HG02798 (cell line): ENCODE measurements around the gene PTGES2.
"Not testable (repeated sequence)": the region's sequence is repeated elsewhere in the genome, so short reads cannot be mapped to it uniquely, and the experiment has no call there.

ENCODE experiments used
- ATAC-seq: cut with Tn5 transposase; IDR thresholded peaks from one replicate; pipeline ENCODE4 v1.9.1; 2021; ENCODE audit warnings: mild to moderate bottlenecking; ENCODE audit not compliant: unreplicated experiment, poor library complexity

The PTGES2 gene

DNA sequence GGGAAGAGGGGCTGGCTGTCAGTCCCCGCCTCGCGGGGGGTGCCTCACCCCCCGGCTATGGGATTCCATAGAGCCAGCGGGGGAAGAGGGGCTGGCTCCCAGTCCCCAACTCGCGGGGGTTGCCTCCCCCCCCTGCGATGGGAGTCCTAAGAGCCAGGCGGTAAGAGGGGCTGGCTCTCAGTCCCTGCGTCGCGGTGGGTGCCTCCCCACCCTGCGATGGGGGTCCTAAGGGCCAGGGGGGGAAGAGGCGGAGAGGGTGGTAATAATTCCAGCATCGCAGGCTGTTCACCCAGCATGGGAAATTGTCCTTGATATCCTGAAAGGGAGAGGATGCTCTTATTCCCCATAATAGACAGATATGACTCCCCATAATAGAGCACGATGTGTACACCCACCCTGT is 12.1 kb upstream of the PTGES2 start:
- no peak for ATAC-seq

DNA sequence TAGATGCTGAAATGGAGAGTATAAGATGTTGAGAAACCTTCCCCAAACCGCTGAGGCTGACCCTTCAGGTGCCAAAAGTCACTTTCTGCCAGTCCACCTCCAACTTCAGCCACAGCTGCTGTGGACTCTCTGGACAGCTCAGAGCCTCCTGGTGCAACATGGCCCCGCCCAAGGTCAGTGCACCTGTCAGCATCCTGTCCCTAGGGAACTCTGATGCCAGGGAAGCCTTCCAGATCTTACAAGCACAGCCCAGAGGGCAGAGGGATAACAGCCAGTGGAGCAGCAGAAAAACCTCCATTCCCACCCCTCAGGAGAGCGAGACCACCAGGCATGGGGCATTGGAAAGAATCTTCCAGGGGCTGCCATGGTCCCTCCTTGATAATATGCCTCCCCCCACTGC is 10.5 kb upstream of the PTGES2 start:
- ATAC-seq, result no peak

DNA sequence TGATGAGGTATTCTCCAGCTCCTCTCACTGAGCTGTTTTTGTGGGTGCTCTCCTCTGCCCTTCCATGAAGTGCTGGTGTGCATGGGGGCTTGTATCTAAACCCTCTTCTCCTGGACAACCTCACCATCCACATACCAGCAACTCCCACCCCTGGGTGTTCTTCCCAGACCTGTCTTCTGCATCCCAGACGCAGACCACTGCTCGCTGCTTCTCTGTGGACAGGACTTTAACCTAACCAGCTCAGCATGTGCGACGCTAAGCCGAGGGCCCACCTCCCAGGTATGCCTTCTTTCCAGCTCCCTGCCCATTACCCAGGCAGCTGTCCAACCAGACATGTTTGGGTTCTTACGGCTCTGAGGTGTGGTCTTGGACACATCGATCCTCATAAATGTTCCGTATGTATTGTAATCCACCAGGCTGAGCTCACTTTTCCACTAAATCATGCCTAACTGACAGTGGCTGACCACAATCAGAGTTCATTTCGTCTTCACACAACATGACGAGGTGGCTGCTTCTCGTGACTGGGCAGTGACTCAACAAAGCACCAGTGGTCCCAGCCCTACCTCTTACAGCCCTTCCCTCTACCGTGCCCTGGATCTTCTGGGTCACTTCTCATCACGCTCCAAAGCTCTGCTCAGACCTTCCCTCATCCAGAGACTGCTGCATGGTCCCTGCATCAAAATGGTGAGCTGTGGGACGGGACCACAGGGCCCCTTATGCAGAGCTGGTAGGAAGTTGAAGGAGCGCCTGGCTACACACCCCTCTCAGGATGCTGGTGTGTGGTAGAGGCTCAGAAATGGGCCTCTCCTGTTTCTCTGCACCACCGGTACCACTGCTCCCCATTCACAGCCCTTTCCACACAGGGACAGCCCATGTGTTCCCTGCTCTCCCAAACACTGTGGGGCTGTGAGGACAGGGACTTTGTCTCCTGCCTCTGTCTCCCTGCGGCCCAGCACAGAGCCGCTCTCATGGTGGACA is 9.6 kb upstream of the PTGES2 start:
- ATAC-seq, result no peak

DNA sequence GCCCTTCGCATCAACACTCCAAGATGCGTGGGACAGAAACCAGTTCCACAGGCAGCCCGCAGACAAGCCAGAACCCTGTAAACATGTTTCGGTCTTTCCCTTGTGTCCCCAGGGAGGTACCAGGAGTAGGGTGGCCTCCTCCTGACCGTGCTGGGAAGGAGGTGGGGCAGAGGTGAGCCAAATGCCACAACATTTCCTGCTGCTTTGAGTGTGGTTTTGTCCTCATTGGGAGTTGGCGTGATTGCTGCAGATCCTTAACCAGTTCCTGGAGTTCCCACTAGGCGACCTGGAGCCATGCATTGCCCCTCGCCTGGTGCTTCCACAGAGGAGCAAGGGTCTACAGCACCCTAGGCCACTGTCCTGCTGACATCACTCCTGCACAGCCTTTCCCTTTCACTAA is 8.0 kb upstream of the PTGES2 start:
- not testable (repeated sequence) for ATAC-seq

DNA sequence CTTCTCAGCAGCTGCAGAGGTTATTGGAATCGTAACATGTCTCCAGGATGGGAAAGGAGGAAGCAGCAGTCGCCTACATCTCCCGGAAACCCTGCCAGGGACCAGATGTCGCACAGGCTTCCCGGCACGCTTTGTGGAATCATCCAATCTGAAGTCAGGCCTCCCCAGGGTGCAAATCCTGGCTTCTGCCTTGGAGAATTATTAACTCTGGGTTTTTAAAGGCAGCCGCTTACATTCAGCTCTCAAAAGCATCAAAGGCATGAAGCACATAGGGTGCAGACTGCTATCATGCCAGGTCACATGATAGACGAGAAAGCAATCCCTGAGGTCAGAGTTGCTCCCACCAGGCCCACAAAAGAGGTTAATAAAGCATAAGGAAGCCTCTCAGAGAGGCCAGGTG is 4.6 kb upstream of the PTGES2 start:
- ATAC-seq, result not testable (repeated sequence)

DNA sequence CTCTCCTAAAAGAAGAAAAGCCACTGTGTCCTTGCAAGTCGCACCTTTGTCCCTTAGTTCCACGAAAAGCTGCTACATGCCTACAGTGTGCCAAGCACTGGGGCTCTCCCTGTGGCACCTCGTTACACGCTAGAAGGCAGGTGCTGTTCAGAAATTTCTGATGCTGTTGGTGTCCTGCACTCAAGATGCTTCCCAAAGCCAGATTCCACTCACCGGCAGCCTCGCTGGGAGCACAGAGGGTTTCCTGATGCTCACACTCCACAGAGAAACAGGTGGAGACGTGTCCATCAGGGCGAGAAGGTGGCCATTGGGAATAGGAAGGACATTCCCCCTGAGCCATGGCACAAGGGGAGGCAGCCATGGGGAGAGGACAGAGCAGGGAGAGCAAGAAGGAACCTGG is 3.8 kb upstream of the PTGES2 start:
- not testable (repeated sequence) for ATAC-seq

DNA sequence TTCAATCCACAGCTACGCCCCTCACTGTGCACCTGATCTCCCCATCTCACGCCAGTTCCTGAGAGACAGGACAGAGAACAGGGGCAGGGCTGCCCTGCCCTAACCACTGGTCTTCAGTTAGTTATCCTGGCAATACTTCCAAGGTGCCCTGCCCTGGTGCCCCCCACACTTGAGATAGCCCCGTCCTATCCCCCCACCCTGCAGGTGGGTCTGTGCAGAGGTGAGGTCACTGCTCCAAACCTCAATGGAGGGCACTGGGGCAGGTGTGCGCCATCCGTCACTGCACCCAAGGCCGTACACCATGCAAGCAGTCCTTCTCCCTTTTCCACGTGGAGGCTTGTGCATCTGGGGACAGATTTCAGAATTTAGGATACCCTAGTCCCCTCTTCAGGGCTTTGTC is 3.1 kb upstream of the PTGES2 start:
- not testable (repeated sequence) for ATAC-seq

DNA sequence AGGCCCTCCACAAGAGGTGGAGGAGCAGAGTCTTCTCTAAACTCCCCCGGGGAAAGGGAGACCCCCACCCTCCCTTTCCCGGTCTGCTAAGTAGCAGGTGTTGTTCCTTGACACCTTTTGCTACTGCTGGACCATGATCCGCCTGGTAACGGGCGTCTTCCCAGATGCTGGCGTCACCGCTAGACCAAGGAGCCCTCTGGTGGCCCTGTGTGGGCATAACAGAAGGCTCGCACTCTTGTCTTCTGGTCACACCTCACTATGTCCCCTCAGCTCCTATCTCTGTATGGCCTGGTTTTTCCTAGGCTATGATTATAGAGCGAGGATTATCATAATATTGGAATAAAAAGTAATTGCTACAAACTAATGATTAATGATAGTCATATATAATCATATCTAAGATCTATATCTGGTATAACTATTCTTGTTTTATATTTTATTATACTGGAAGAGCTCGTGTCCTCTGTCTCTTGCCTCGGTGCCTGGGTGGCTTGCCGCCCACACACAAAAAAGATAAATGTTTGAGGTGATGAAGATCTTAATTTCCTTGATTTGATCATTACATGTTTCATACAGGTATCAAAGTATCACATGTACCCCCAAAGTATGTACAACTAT is 2.6 kb upstream of the PTGES2 start:
- not testable (repeated sequence) for ATAC-seq

DNA sequence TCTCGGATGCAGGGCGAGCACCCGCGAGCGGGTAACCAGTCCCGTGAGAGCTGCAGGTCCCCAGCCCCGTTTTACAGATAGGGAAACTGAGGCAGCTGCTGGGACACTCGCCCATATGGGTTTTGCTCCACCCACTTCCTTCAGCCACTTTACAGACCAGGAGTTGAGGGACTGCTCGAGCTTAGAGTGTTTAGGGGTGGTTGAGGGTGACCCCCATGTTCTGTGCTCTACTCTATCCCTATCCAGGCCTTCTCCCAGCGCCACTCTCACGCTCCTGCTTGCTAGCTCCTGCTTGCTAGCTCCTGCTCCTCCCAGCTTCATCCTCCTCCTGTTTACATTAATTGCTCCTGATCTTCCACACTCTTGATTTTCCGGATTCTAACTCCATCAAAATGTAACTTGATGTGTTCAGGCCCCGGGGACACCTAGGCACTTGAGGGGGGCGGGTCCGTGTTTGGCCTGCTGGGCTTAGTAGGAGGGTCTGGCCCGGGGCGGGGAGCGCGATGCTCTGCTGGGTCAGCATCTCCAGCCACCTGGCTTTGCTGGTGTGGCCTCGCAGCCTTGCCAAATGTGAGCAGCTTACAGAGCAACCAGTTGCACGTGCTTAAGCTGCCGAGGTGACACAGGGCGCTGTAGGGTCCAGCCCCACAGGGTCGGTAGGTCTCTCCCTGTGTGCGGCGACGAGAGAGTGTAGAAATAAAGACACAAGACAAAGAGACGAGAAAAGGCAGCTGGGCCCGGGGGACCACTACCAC is 1.5 kb upstream of the PTGES2 start:
- ATAC-seq, result no peak

DNA sequence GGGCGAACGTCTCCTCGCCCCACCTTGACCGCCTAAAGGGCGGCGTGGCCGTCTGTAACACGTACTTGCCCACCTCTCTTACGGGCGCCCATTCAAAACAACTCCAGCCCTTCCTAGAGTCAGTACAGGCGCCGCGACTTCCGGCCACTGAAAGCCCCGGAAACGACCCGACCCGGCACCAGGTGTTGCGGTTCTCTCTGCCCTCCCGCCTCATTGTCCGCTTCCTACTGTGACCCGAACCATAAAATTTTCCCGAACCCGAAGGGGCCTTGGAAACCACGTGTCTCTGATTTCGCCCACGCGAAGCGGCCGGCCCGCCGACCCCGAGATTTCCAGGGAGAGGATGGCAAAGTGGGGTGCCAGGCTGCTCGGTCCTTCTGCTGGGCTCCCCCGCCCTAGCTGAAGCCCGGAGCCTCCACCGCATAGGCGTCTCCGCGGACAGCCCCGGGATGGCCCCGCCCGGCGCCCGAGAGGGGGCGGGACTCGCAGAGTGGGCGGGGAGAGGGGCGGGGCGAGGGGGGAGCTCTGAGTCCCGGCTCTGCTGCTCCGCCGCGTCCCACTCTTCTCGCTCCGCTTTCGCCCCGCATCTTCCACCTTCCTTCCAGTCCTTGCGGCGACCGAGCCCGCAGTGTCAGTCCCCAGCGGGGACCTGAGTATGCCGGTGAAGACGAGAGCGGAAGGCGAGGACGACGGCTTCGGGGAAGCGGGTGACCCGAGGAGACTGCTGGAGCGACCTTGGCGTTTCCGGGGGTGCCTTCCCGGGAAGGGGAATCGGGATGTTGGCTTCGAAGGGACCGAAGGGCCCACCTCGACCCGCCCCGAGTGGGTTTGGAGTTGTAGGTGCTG is 684 bp upstream of the PTGES2 start:
- peak; percentile 69 for ATAC-seq

DNA sequence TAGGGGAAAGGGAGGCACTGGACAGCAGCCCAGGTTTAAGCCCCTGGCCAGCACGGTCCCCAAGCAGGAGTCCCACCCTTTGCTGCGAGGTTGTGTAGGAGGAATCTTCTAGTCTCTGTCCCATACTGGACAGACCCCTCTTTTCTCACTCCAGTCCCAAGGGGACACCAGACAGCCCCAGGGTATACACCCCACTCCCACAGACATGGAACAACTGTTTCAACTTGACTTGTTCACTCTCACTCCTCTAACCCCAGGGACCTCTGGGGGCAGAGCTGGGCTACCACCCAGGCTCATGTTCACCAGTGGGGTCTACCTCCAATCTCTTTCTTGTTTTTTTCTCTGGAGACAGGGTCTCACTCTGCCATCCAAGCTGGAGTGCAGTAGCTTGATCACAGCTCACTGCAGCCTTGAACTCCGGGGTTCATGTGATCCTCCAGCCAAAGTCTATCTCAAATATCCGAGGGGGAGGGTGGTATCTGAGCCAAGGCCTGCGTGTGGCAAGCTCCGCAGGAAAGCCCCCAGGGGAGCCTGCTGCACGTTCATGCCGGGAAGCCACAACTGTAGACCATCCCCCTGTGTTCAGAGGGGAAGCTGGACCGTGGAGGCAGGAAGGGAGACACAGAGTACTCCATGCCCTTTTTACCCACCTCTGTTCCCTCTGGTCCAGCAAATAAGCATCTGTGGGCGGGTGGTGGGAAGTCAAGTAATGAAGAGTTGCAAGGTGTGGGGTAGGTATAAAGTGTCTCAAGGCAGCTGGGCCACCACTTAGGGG is 1.8 kb downstream of the PTGES2 start:
- ATAC-seq, result no peak

DNA sequence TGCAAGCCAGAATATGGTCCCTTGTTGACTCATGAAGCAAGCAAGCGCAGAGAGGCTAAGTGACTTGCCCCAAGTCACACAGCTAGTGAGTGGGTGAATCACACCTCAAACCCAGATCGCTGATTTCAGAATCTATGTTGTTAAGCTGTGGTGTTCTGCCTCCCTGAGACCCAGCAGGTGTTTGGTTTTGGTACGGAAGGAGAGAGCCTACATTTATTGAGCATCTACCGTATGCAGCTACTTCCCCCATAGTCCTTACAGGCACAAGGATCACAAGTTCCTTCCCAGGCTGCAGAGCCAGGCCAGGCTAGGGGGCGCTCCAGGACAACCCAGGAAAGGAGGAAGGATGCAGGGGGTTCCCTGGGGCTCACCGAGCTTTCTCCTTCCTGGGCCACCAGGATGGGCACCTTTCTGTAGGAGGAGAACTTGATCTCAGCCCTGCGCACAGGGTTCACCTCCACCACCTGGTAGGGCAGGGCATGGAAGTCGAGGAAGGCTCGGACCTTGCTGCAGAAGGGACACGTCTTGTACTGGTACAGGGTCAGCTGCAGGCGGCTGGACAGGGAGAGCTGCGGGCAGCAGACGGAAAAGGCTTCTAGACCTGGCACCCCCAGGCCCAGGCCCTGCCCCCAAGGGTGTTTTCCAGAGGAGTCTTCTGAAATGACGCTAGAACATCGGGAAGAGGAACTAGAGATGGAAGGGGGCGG is 2.5 kb downstream of the PTGES2 start:
- ATAC-seq, result no peak

DNA sequence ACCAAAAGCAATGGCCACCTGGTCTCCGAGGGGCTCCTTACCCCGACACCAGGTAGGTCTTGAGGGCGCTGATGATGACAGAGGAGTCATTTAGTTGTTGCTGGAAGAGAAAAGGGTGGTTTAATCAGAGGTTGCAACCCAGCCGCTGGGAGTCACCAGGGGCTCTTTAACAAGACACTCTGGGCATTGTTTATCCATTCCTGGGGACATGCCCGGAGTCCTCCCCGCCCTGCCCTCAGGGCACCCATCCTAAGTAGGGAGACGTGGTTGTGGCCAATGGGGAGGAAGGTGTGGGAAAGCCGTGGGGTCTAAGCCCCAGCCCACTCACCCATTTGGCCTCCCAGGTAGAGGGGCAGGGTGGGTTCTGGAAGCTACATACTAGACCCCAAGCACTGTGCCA is 3.1 kb downstream of the PTGES2 start:
- no peak for ATAC-seq

DNA sequence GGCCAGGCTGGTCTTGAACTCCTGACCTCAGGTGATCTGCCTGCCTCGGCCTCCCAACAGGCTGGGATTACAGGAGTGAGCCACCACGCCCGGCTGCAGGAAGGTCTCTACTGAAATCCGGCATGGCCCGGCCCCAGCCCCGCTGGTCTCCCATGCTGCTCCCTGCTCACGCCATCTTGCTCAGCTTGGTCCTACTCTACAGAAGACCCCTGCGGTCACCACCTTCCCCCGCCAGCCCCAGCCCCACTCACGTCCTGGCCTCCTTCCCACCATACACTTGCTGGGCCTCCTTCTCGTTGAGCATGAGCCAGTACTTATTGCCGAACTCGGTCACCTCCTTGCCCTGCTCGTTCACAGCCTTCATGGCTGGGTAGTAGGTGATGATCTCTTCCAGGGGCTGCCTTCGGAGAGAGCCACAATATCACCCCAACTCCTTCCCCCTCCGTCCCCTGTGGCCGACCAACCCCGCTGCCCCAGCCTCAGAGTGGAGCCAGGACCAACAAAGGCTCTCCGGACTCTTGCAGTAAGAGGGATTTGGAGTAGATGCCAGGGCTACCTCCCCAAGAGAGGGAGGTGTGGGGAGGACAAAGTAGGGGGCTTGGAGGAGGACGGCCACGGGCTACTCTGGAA is 4.0 kb downstream of the PTGES2 start:
- ATAC-seq, result no peak

DNA sequence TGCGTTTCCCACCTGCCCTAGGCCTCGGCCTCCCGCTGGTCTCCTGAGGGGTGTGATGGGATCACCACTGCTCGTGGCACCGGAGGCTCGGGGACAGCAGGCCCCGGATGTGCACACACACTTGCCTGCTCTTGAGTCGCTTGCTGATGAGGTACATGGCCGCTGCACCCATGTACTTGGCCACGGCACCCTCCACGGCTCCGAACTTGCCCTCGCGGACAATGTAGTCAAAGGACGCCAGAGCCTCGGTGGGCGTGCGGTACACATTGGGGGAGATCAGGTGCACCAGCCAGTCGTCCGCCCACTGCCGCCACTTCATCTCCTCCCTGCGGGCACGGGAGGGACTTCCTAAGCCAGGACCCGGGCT is 4.7 kb downstream of the PTGES2 start:
- ATAC-seq, result no peak

DNA sequence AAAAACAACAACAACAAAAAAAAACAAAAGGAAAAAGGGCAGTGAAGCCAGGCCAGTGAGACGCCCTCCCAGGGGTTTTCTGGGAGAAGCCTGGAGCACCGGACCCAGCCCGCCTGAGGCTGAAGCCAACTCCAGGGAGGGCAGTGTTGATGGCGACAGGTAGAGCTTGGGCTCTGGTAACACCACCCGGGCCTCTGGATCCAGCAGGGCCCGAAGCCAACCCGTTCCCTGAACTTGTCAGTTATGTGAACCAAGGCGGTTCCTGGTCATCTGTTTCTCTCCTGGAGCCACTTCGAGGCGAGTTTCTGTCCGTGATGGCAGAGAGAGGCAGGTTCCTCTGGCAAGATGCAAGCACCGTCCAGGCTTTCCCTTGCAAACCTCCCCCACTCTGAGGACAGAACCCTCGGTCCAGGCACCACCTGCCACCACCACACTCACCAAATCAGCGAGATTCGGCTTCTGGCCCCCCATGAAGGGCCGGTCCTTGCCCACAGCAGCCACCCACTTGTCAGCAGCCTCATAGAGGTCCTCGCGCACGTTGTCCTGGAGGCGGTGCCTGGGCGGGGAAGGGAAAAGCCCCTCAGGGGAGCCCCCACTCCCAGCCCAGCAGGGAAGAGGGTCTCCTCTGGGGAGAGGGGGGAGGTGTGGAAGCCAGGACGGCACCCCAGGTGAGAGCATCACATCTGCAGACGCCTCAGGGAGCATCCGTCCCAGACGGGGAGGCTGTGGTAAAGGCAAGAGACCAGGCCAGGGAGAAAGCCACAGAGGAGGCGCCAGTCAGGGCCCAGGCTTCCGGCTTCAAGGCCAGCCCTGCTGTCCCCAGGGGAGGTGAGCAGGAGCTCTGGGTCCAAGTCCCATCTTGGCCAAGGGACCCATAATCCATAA is 5.4 kb downstream of the PTGES2 start:
- ATAC-seq, result no peak

DNA sequence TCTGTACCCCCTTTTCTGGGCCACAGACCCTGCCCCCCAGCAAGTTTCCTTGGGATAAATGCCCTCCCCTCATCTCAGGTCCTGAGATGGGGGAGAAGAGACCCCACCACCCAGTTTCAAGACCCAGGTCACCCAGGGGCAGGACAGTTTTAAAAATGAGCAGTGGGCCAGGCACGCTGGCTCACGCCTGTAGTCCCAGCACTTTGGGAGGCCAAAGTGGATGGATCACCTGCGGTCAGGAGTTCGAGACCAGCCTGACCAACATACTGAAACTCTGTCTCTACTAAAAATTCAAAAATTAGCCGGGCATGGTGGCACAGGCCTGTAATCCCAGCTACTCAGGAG is 6.1 kb downstream of the PTGES2 start:
- ATAC-seq, result no peak
